OCI-LY1 (cell line): ENCODE results near the gene CTNNA2.

Experiments
- H2AFZ ChIP-seq: fragments of 200-600 bp; sonication (generic), shearing (Covaris generic); 2 replicates; pipeline ENCODE4 v1.6.0; 2014; ENCODE audit warnings: antibody characterized with exemption, mild to moderate bottlenecking, low read length
- H3F3A ChIP-seq: fragments of 200-600 bp; sonication (generic), shearing (Covaris generic); 2 replicates; pipeline ENCODE4 v1.6.0; 2014; ENCODE audit warnings: mild to moderate bottlenecking, antibody characterized with exemption, low read length, moderate library complexity; ENCODE audit not compliant: insufficient read depth
- H3K27ac ChIP-seq: fragments of 200-600 bp; sonication (generic); 2 replicates; pipeline ENCODE4 v1.5.1; 2014; ENCODE audit warnings: low read length, mixed run types, mild to moderate bottlenecking, low read depth; ENCODE audit not compliant: poor library complexity, severe bottlenecking
- H3K27me3 ChIP-seq: fragments of 200-600 bp; sonication (generic); 2 replicates; pipeline ENCODE4 v1.6.0; 2014; ENCODE audit warnings: antibody characterized with exemption, mild to moderate bottlenecking, low read length, moderate library complexity; ENCODE audit not compliant: insufficient read depth
- H3K36me3 ChIP-seq: fragments of 200-600 bp; sonication (generic); 2 replicates; pipeline ENCODE4 v1.6.1; 2014; ENCODE audit warnings: mild to moderate bottlenecking, antibody characterized with exemption, low read length, moderate library complexity, mixed read lengths; ENCODE audit not compliant: insufficient read depth
- H3K4me1 ChIP-seq: fragments of 200-600 bp; sonication (generic); 2 replicates; pipeline ENCODE4 v1.5.1; 2014; ENCODE audit warnings: mild to moderate bottlenecking, low read length, moderate library complexity; ENCODE audit not compliant: insufficient read depth, severe bottlenecking
- H3K4me2 ChIP-seq: fragments of 200-600 bp; sonication (generic), shearing (Covaris generic); 2 replicates; pipeline ENCODE4 v1.6.1; 2014; ENCODE audit warnings: low read length
- H3K4me3 ChIP-seq: fragments of 200-600 bp; sonication (generic); 2 replicates; pipeline ENCODE4 v1.5.1; 2014; ENCODE audit warnings: low read length, low read depth, mild to moderate bottlenecking, mixed read lengths; ENCODE audit not compliant: poor library complexity, severe bottlenecking
- H3K79me2 ChIP-seq: fragments of 200-600 bp; shearing (Covaris generic); 2 replicates; pipeline ENCODE4 v1.6.1; 2016; ENCODE audit warnings: mixed run types, low read length, mixed read lengths; ENCODE audit not compliant: insufficient read depth
- H3K9ac ChIP-seq: fragments of 200-600 bp; sonication (generic), shearing (Covaris generic); 2 replicates; pipeline ENCODE4 v1.6.1; 2014; ENCODE audit warnings: mild to moderate bottlenecking, low read length, mixed read lengths
- H3K9me2 ChIP-seq: fragments of 200-600 bp; sonication (generic), shearing (Covaris generic); 2 replicates; pipeline ENCODE4 v1.6.1; 2014; ENCODE audit warnings: low read depth, mild to moderate bottlenecking, low read length, mixed read lengths
- H3K9me3 ChIP-seq: fragments of 200-600 bp; shearing (Covaris generic); 2 replicates; pipeline ENCODE4 v1.6.1; 2014; ENCODE audit warnings: low read length, mixed read lengths
- H4K20me1 ChIP-seq: fragments of 200-600 bp; sonication (generic), shearing (Covaris generic); 2 replicates; pipeline ENCODE4 v1.6.0; 2016; ENCODE audit warnings: mild to moderate bottlenecking, low read length; ENCODE audit not compliant: insufficient read depth
- CTCF ChIP-seq: fragments of 200-600 bp; sonication (generic), shearing (Covaris generic); IDR thresholded peaks from 2 replicates; pipeline ENCODE4 v1.5.1; 2017; ENCODE audit warnings: mild to moderate bottlenecking, antibody characterized with exemption, low read length, moderate library complexity, mixed read lengths
- EZH2 ChIP-seq: fragments of 200-600 bp; sonication (generic), shearing (Covaris generic); IDR thresholded peaks from 2 replicates; pipeline ENCODE4 v1.8.0; 2017; ENCODE audit warnings: borderline replicate concordance, mixed run types, mild to moderate bottlenecking, antibody characterized with exemption, low read length, moderate library complexity, mixed read lengths

The CTNNA2 gene

DNA sequence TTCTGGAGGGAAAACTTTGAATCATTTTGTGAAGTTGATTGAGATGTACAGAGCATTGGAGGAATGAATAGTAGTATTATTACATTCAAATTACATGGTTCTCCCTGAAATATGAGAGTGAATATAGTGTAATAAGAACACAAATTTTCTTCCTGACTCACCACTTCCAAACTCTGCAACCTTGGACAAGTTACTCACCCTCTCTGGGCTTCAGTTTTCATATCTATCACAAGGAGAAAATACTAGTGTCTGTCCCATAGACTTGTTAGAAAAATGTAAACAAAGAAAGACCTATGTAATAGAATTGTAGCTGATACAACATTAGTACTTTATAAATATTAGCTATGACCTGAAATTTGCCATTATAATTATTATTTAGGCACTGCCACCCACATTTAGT lies 640.9 kb downstream of the CTNNA2 start:
- no peak overlapping the region for H2AFZ ChIP-seq
- no peak overlapping the region for H3K27ac ChIP-seq
- no peaks in the 10 kb centered on the region for H3K4me1 ChIP-seq
- H3K9me2 ChIP-seq = no peaks in the 10 kb centered on the region
- no peak overlapping the region for H3K9ac ChIP-seq
- H3K4me3 ChIP-seq = no peak overlapping the region
- no peaks in the 10 kb centered on the region for H3K79me2 ChIP-seq
- H3K9me3 ChIP-seq = no peaks in the 10 kb centered on the region
- H4K20me1 ChIP-seq = no peaks in the 10 kb centered on the region
- H3K4me2 ChIP-seq = no peak overlapping the region
- no peaks in the 10 kb centered on the region for H3F3A ChIP-seq
- no peaks in the 10 kb centered on the region for H3K36me3 ChIP-seq
- TF ChIP-seq CTCF (no peak), EZH2 (no peak)
- H3K27me3 ChIP-seq = no peaks in the 10 kb centered on the region

GRCh38 chr2:80154231-80154915 lies 641.5 kb downstream of the CTNNA2 start:
- Histone ChIP-seq H3K79me2 (no peaks in the 10 kb centered on the region), H3K4me2 (no peak overlapping the region), H4K20me1 (no peaks in the 10 kb centered on the region), H2AFZ (no peak overlapping the region), H3K9me2 (no peaks in the 10 kb centered on the region), H3K4me3 (no peak overlapping the region), H3K27ac (no peak overlapping the region), H3K27me3 (no peaks in the 10 kb centered on the region), H3K4me1 (no peaks in the 10 kb centered on the region), H3F3A (no peaks in the 10 kb centered on the region), H3K9ac (no peak overlapping the region), H3K36me3 (no peaks in the 10 kb centered on the region), H3K9me3 (no peaks in the 10 kb centered on the region)
- TF ChIP-seq CTCF (no peak), EZH2 (no peak)

DNA sequence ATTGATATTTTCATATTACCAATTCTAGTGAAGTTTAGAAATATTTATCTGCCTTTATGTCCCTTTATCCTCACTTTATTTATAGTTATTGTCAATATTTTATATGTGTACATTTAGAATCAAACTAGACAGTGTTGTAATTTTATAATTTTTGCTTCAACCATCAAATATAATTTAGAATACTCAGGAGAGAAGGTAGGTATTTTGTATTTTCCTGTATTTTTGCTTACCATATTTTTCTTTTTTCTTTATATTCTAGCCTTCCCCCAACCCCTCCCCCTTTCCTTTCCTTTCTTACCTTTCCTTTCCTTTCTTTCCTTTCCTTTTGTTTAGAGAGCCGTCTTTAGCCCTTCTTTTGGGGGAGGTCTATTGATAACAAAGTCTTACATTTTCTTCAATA lies 651.5 kb downstream of the CTNNA2 start:
- Histone ChIP-seq H3K9ac (no peak overlapping the region), H3K4me1 (no peaks in the 10 kb centered on the region), H4K20me1 (no peaks in the 10 kb centered on the region), H3K9me2 (no peaks in the 10 kb centered on the region), H3F3A (no peaks in the 10 kb centered on the region), H3K27ac (no peak overlapping the region), H3K4me3 (no peak overlapping the region), H2AFZ (no peak overlapping the region), H3K4me2 (no peak overlapping the region), H3K27me3 (no peaks in the 10 kb centered on the region), H3K36me3 (no peaks in the 10 kb centered on the region), H3K79me2 (no peaks in the 10 kb centered on the region), H3K9me3 (no peaks in the 10 kb centered on the region)
- TF ChIP-seq EZH2 = no peak
- TF ChIP-seq CTCF = no peak
